IPS-18a (cell line): ENCODE measurements around the gene EFNA3.

Experiments
- H3K27ac ChIP-seq: one replicate; pipeline ENCODE4 v1.5.1; 2013; ENCODE audit warnings: low read length
- H3K27me3 ChIP-seq: one replicate; pipeline ENCODE4 v1.6.1; 2013; ENCODE audit warnings: mild to moderate bottlenecking, low read length; ENCODE audit not compliant: control insufficient read depth, insufficient read depth
- H3K36me3 ChIP-seq: one replicate; pipeline ENCODE4 v1.6.1; 2013; ENCODE audit warnings: low read depth, low read length; ENCODE audit not compliant: control insufficient read depth
- H3K4me1 ChIP-seq: one replicate; pipeline ENCODE4 v1.6.1; 2013; ENCODE audit warnings: low read depth, low read length; ENCODE audit not compliant: control insufficient read depth
- H3K4me3 ChIP-seq: one replicate; pipeline ENCODE4 v1.5.1; 2013; ENCODE audit warnings: low read length
- H3K9ac ChIP-seq: one replicate; pipeline ENCODE4 v1.6.1; 2013; ENCODE audit warnings: mild to moderate bottlenecking, low read length, moderate library complexity
- H3K9me3 ChIP-seq: one replicate; pipeline ENCODE4 v1.6.1; 2013; ENCODE audit warnings: low read depth, low read length; ENCODE audit not compliant: control insufficient read depth

EFNA3 gene

GRCh38 chr1:155062702-155063411 is 15.8 kb upstream of the EFNA3 start:
- H3K4me3 ChIP-seq: peak overlapping the region; percentile 89
- no peak overlapping the region for H3K9ac ChIP-seq
- H3K27ac ChIP-seq: no peak overlapping the region
- H3K36me3 ChIP-seq: peaks cover 9% of the 10 kb centered on the region
- H3K9me3 ChIP-seq: no peaks in the 10 kb centered on the region
- peaks cover 18% of the 10 kb centered on the region for H3K4me1 ChIP-seq
- H3K27me3 ChIP-seq: peaks cover 6% of the 10 kb centered on the region

- Histone ChIP-seq H3K27me3 (peaks cover 6% of the 10 kb centered on the region), H3K9ac (peak within 1 kb of the TSS; percentile 82), H3K4me3 (peak within 1 kb of the TSS; percentile 89), H3K27ac (no peak within 1 kb of the TSS), H3K4me1 (peaks cover 18% of the 10 kb centered on the region), H3K9me3 (no peaks in the 10 kb centered on the region), H3K36me3 (peaks cover 6% of the 10 kb centered on the region)
These were observed 15.0 kb upstream of the EFNA3 start, which contains the start of gene EFNA4 for GRCh38 chr1:155063550-155064110. Gene EFNA4 (plus strand): TSS chr1:155063740. CDS start chr1:155063824, 84 bp downstream.

- Histone ChIP-seq H3K4me1 (peaks cover 18% of the 10 kb centered on the region), H3K9ac (peak overlapping the region; percentile 82), H3K9me3 (no peaks in the 10 kb centered on the region), H3K36me3 (peaks cover 12% of the 10 kb centered on the region), H3K4me3 (peak overlapping the region; percentile 89), H3K27me3 (peaks cover 6% of the 10 kb centered on the region), H3K27ac (no peak overlapping the region)
These were observed 14.4 kb upstream of the EFNA3 start for GRCh38 chr1:155064111-155064831.

- Histone ChIP-seq H3K36me3 (peaks cover 12% of the 10 kb centered on the region), H3K27ac (no peak overlapping the region), H3K9me3 (no peaks in the 10 kb centered on the region), H3K9ac (no peak overlapping the region), H3K27me3 (peaks cover 6% of the 10 kb centered on the region), H3K4me1 (peaks cover 18% of the 10 kb centered on the region), H3K4me3 (peak overlapping the region; percentile 89)
These were observed 13.7 kb upstream of the EFNA3 start for GRCh38 chr1:155064832-155065429.

GRCh38 chr1:155066777-155067176 is 11.9 kb upstream of the EFNA3 start:
- H3K9me3 ChIP-seq: no peaks in the 10 kb centered on the region
- peaks cover 21% of the 10 kb centered on the region for H3K27me3 ChIP-seq
- no peak overlapping the region for H3K4me3 ChIP-seq
- H3K36me3 ChIP-seq: peaks cover 12% of the 10 kb centered on the region
- peaks cover 28% of the 10 kb centered on the region for H3K4me1 ChIP-seq
- no peak overlapping the region for H3K9ac ChIP-seq
- H3K27ac ChIP-seq: no peak overlapping the region

GRCh38 chr1:155068599-155068998 is 10.0 kb upstream of the EFNA3 start:
- H3K27me3 ChIP-seq: peaks cover 26% of the 10 kb centered on the region
- peaks cover 12% of the 10 kb centered on the region for H3K36me3 ChIP-seq
- no peak overlapping the region for H3K27ac ChIP-seq
- no peak overlapping the region for H3K9ac ChIP-seq
- no peak overlapping the region for H3K4me3 ChIP-seq
- H3K4me1 ChIP-seq: peaks cover 30% of the 10 kb centered on the region
- no peaks in the 10 kb centered on the region for H3K9me3 ChIP-seq

- Histone ChIP-seq H3K27me3 (peaks cover 26% of the 10 kb centered on the region), H3K9ac (no peak overlapping the region), H3K4me1 (peaks cover 26% of the 10 kb centered on the region), H3K27ac (no peak overlapping the region), H3K36me3 (peaks cover 12% of the 10 kb centered on the region), H3K4me3 (peak overlapping the region; percentile 68), H3K9me3 (no peaks in the 10 kb centered on the region)
These were observed 9.0 kb upstream of the EFNA3 start for GRCh38 chr1:155069551-155070157.

GRCh38 chr1:155070158-155070621 is 8.4 kb upstream of the EFNA3 start:
- Histone ChIP-seq H3K4me3 (peak overlapping the region; percentile 68), H3K4me1 (peaks cover 21% of the 10 kb centered on the region), H3K27me3 (peaks cover 26% of the 10 kb centered on the region), H3K9me3 (no peaks in the 10 kb centered on the region), H3K9ac (peak overlapping the region; percentile 46), H3K27ac (no peak overlapping the region), H3K36me3 (peaks cover 12% of the 10 kb centered on the region)

GRCh38 chr1:155070721-155071569 is 7.7 kb upstream of the EFNA3 start:
- Histone ChIP-seq H3K27me3 (peaks cover 26% of the 10 kb centered on the region), H3K27ac (no peak overlapping the region), H3K9ac (peak overlapping the region; percentile 46), H3K36me3 (peaks cover 12% of the 10 kb centered on the region), H3K4me1 (peaks cover 21% of the 10 kb centered on the region), H3K9me3 (no peaks in the 10 kb centered on the region), H3K4me3 (peak overlapping the region; percentile 68)

- H3K4me1 ChIP-seq: peaks cover 21% of the 10 kb centered on the region
- H3K27ac ChIP-seq: no peak overlapping the region
- peak overlapping the region; percentile 46 for H3K9ac ChIP-seq
- peaks cover 26% of the 10 kb centered on the region for H3K27me3 ChIP-seq
- H3K36me3 ChIP-seq: peaks cover 12% of the 10 kb centered on the region
- peak overlapping the region; percentile 68 for H3K4me3 ChIP-seq
- no peaks in the 10 kb centered on the region for H3K9me3 ChIP-seq
These were observed 6.9 kb upstream of the EFNA3 start for GRCh38 chr1:155071701-155072100.
